Testis (tissue), 3 donors: Measurements from ENCODE around the gene HOXA13. TPM values are rescaled to one million over a fixed set of nuclear protein-coding genes. Genes with fewer than 3 reads are reported as not detected.

Experiments used
- DNase-seq: peaks from one replicate; pipeline ENCODE4 v3.0.0-alpha.2; 2019
- H3K27ac ChIP-seq, 2 donors: fragments of 200-600 bp; sonication (generic); one replicate each; pipeline ENCODE4 v1.5.1; 2019
- H3K27me3 ChIP-seq: fragments of 200-600 bp; sonication (generic); one replicate; pipeline ENCODE4 v1.5.1; 2019
- H3K36me3 ChIP-seq: fragments of 200-600 bp; sonication (generic); one replicate; pipeline ENCODE4 v1.5.1; 2017; ENCODE audit warnings: low read depth; ENCODE audit errors: missing control alignments
- H3K4me1 ChIP-seq: fragments of 200-600 bp; sonication (generic); one replicate; pipeline ENCODE4 v1.5.1; 2019
- H3K4me3 ChIP-seq, 2 donors: fragments of 200-600 bp; sonication (generic); one replicate each; pipeline ENCODE4 v1.5.1; 2017 to 2019
- H3K9me3 ChIP-seq: fragments of 200-600 bp; sonication (generic); one replicate; pipeline ENCODE4 v1.5.1; 2017
- CTCF ChIP-seq, 3 experiments: fragments of 450-650 bp in 2 of 3; fragments of 200-600 bp in 1 of 3; sonication (generic) in 1 of 3; IDR thresholded peaks; one replicate each; pipeline ENCODE4 v1.5.1; 2016 to 2019; ENCODE audit warnings: antibody characterized with exemption in 3 of 3, mild to moderate bottlenecking in 2 of 3, moderate library complexity in 1 of 3
- POLR2A ChIP-seq: fragments of 450-650 bp; IDR thresholded peaks from one replicate; pipeline ENCODE4 v1.6.1; 2017; ENCODE audit warnings: antibody characterized with exemption, mild to moderate bottlenecking, moderate library complexity
- WGBS, 2 donors: methylation state at CpG; one replicate each; pipeline ENCODE4 v1.1.5; 2018; 5-methylcytosine and 5-hydroxymethylcytosine counted together
- intact Hi-C: fragments of 100-400 bp; cut with DNase I; formaldehyde crosslinking; loops from one replicate; pipeline ENCODE4 v1.15.1; 2023; ENCODE audit warnings: low total_unique reads
- polyA plus RNA-seq: library from polyadenylated mRNA; stranded (reverse); fragments of 350-450 nt; fragmentation: Illumina TruSeq; extraction: RNeasy Lipid Tissue Mini Kit (QIAGEN cat#74804); gene quantifications from one replicate; pipeline ENCODE4 v1.2.3, GENCODE V29; 2014; ENCODE audit warnings: low read depth, low replicate concordance; ENCODE audit not compliant: insufficient read depth
- total RNA-seq, 2 donors: library from RNA; depleted of rRNA; stranded (reverse); fragments of >200 nt; gene quantifications; one replicate each; pipeline ENCODE4 v1.2.3, GENCODE V29; 2016

The HOXA13 gene
- total and polyA plus RNA-seq, 3 donors from 2014 or later = 0.30 TPM; not detected in 2

- no peak overlapping the region for H3K4me3 ChIP-seq
- no peak overlapping the region for H3K27ac ChIP-seq
- peaks cover 12% of the 10 kb centered on the region for H3K4me1 ChIP-seq
- 87 to 90% methylated on average over 19 to 22 of the region's 22 CpGs for WGBS, 2 donors
- no peaks in the 10 kb centered on the region for H3K27me3 ChIP-seq
- H3K36me3 ChIP-seq = no peaks in the 10 kb centered on the region
- no peaks in the 10 kb centered on the region for H3K9me3 ChIP-seq
- intact Hi-C loops = no loop called here
- TF ChIP-seq POLR2A (no peak), CTCF (IDR thresholded peaks at IDR 0.05) (no peak)
- DNase-seq = no peak
Measured at GRCh38 chr7:27176962-27177794, 22.7 kb downstream of the HOXA13 start.

GRCh38 chr7:27176524-27176845 is 23.4 kb downstream of the HOXA13 start:
- Histone ChIP-seq H3K9me3 (no peaks in the 10 kb centered on the region), H3K27me3 (no peaks in the 10 kb centered on the region), H3K36me3 (no peaks in the 10 kb centered on the region), H3K4me3 (no peak overlapping the region), H3K4me1 (peaks cover 12% of the 10 kb centered on the region), H3K27ac (no peak overlapping the region)
- DNase-seq = no peak
- no peak for TF ChIP-seq CTCF (IDR thresholded peaks at IDR 0.05)
- TF ChIP-seq POLR2A = no peak
- intact Hi-C loops = no loop called here
- WGBS, 2 donors = 69 to 79% methylated on average over 3 of the region's 3 CpGs

GRCh38 chr7:27175626-27176523 is 24.0 kb downstream of the HOXA13 start:
- no peaks in the 10 kb centered on the region for H3K36me3 ChIP-seq
- no peaks in the 10 kb centered on the region for H3K9me3 ChIP-seq
- WGBS, 2 donors = 33 to 45% methylated on average over 25 to 40 of the region's 40 CpGs
- H3K27me3 ChIP-seq = no peaks in the 10 kb centered on the region
- no peak overlapping the region for H3K4me3 ChIP-seq
- intact Hi-C loops = no loop called here
- H3K4me1 ChIP-seq = peaks cover 12% of the 10 kb centered on the region
- H3K27ac ChIP-seq = no peak overlapping the region
- TF ChIP-seq CTCF (IDR thresholded peaks at IDR 0.05) (no peak), POLR2A (no peak)
- no peak for DNase-seq

GRCh38 chr7:27174874-27175625 is 24.8 kb downstream of the HOXA13 start:
- no peak for DNase-seq
- intact Hi-C loops = no loop called here
- Histone ChIP-seq H3K27me3 (no peaks in the 10 kb centered on the region), H3K36me3 (no peaks in the 10 kb centered on the region), H3K4me1 (peaks cover 12% of the 10 kb centered on the region), H3K9me3 (no peaks in the 10 kb centered on the region), H3K4me3 (no peak overlapping the region), H3K27ac (no peak overlapping the region)
- WGBS, 2 donors = 48 to 54% methylated on average over 11 to 12 of the region's 12 CpGs
- TF ChIP-seq POLR2A (no peak), CTCF (IDR thresholded peaks at IDR 0.05) (no peak)
